K562 (cell line): Measurements from ENCODE around the gene ANO1. TPM values are rescaled to one million over a fixed set of nuclear protein-coding genes. Genes with fewer than 3 reads are reported as not detected.

Source experiments
- ATAC-seq: fragments of 200-7000 bp; cut with Tn5 transposase; 3 replicates; pipeline ENCODE4 v1.9.1; 2020; ENCODE audit warnings: moderate library complexity
- BruUV-seq: library from RNA; stranded (reverse); fragments of 400-500 nt; replicated peaks from 2 replicates; lab custom pipeline; 2021; lab: Mats Ljungman, UMichigan
- CTCF ChIA-PET: fragments of 300-600 bp; formaldehyde crosslinking; extraction: SDS; loops from one replicate; lab custom pipeline; 2021; ENCODE audit warnings: low intra/inter-chr PET ratio; lab: Yijun Ruan, JAX
- POLR2A ChIA-PET: fragments of 300-600, 350-650 bp; sonication (Branson Sonifier 250); formaldehyde crosslinking; extraction: SDS; loops from one replicate; lab custom pipeline; 2021; ENCODE audit warnings: antibody characterized with exemption, inconsistent platforms; lab: Yijun Ruan, JAX
- DNase-seq, 4 experiments: peaks; one replicate each; pipeline versions ENCODE4 v3.0.0 to v3.0.0-alpha.2; 2011 to 2018; ENCODE audit warnings: low spot score in 3 of 4, mixed read lengths in 3 of 4; ENCODE audit errors: extremely low read depth in 1 of 4
- FAIRE-seq: peaks from 2 replicates; lab custom pipeline; 2011; peaks lifted over from hg19 to GRCh38; lab: Jason Lieb, UNC
- H2AFZ ChIP-seq: 2 replicates; pipeline ENCODE4 v1.6.0; 2011; ENCODE audit warnings: low read depth, low read length, control low read depth, inconsistent platforms
- H3K27ac ChIP-seq: fragments of 200-600 bp; 3 replicates; pipeline ENCODE4 v1.8.0; 2011; ENCODE audit warnings: low read depth, mild to moderate bottlenecking, control low read depth, inconsistent platforms, low read length, moderate library complexity, mixed read lengths; ENCODE audit errors: extremely low read depth
- H3K27me3 ChIP-seq, 2 experiments: fragments of 300-600 bp in 1 of 2; 2 replicates in 1 of 2; 3 replicates in 1 of 2; pipeline versions ENCODE4 v1.6.0 to v1.8.0; 2011; ENCODE audit warnings: inconsistent platforms in 2 of 2, low read length in 2 of 2, mild to moderate bottlenecking in 1 of 2, mixed read lengths in 1 of 2, moderate library complexity in 1 of 2; ENCODE audit not compliant: control insufficient read depth in 2 of 2, insufficient read depth in 2 of 2
- H3K36me3 ChIP-seq: fragments of 300-600 bp; 3 replicates; pipeline ENCODE4 v1.8.0; 2011; ENCODE audit warnings: mild to moderate bottlenecking, low read length, inconsistent platforms; ENCODE audit not compliant: control insufficient read depth, insufficient read depth
- H3K4me1 ChIP-seq, 2 experiments: fragments of 200-600 bp in 1 of 2; replicated peaks in 1 of 2; 2 replicates in 1 of 2; 3 replicates in 1 of 2; pipeline versions ENCODE4 v1.5.1 to v1.8.0; 2011; ENCODE audit warnings: inconsistent platforms in 2 of 2, low read length in 2 of 2, mild to moderate bottlenecking in 1 of 2, mixed read lengths in 1 of 2, moderate library complexity in 1 of 2; ENCODE audit not compliant: control insufficient read depth in 2 of 2, insufficient read depth in 2 of 2
- H3K4me2 ChIP-seq: 2 replicates; pipeline ENCODE4 v1.6.1; 2011; ENCODE audit warnings: low read length, control low read depth, inconsistent platforms, mixed read lengths; ENCODE audit not compliant: insufficient read depth
- H3K4me3 ChIP-seq: fragments of 200-600 bp; sonication (generic), shearing (Covaris generic); 2 replicates; pipeline ENCODE4 v1.5.1; 2016; ENCODE audit warnings: control low read depth, inconsistent platforms
- H3K79me2 ChIP-seq: fragments of 200-600 bp; 3 replicates; pipeline ENCODE4 v1.8.0; 2011; ENCODE audit warnings: low read length, inconsistent platforms; ENCODE audit not compliant: control insufficient read depth, insufficient read depth
- H3K9ac ChIP-seq, 2 experiments: 2 replicates each; pipeline versions ENCODE4 v1.6.0 to v1.6.1; 2011; ENCODE audit warnings: low read depth in 2 of 2, low read length in 2 of 2, control low read depth in 1 of 2, inconsistent platforms in 1 of 2, mild to moderate bottlenecking in 1 of 2, mixed read lengths in 1 of 2; ENCODE audit not compliant: insufficient read depth in 1 of 2
- H3K9me1 ChIP-seq: one replicate; pipeline ENCODE4 v1.6.0; 2011; ENCODE audit warnings: inconsistent platforms, mild to moderate bottlenecking, low read length, moderate library complexity; ENCODE audit not compliant: control insufficient read depth, insufficient read depth
- H3K9me3 ChIP-seq: replicated peaks from 2 replicates; pipeline ENCODE4 v1.5.1; 2011; ENCODE audit warnings: low read depth, low read length, inconsistent platforms; ENCODE audit not compliant: control insufficient read depth, insufficient read depth
- H4K20me1 ChIP-seq: replicated peaks from 2 replicates; pipeline ENCODE4 v1.6.1; 2011; ENCODE audit warnings: low read length, inconsistent platforms, mixed read lengths; ENCODE audit not compliant: control insufficient read depth, insufficient read depth
- FOXJ3 ChIP-seq: sonication (generic); formaldehyde crosslinking; IDR thresholded peaks from 2 replicates; pipeline ENCODE4 v1.4.0; 2020; ENCODE audit warnings: mild to moderate bottlenecking, missing genetic modification reagents
- HDAC3 ChIP-seq: fragments of 450-650 bp; IDR thresholded peaks from 2 replicates; pipeline ENCODE4 v1.6.1; 2018; ENCODE audit warnings: borderline replicate concordance, mild to moderate bottlenecking, moderate library complexity; ENCODE audit not compliant: partially characterized antibody
- HDAC8 ChIP-seq: fragments of 450-650 bp; IDR thresholded peaks from 2 replicates; pipeline ENCODE4 v1.6.1; 2016; ENCODE audit warnings: mild to moderate bottlenecking, missing genetic modification characterization, moderate library complexity, missing compliant biosample characterization
- HSF4 ChIP-seq: fragments of 250-450 bp; sonication (Bioruptor Pico); IDR thresholded peaks from 2 replicates; pipeline ENCODE4 v2.1.2; 2022; ENCODE audit warnings: mild to moderate bottlenecking, moderate library complexity, borderline replicate concordance
- MCM7 ChIP-seq, 2 experiments: fragments of 450-650 bp; IDR thresholded peaks; 2 replicates each; pipeline ENCODE4 v1.6.1; 2016 to 2018
- OTX1 ChIP-seq: fragments of 450-650 bp; formaldehyde crosslinking; IDR thresholded peaks from 2 replicates; pipeline ENCODE4 v1.4.0; 2022; ENCODE audit warnings: mild to moderate bottlenecking
- PCBP1 ChIP-seq: fragments of 200-400 bp; formaldehyde crosslinking; IDR thresholded peaks from 2 replicates; pipeline ENCODE4 v1.6.1; 2018; ENCODE audit warnings: mild to moderate bottlenecking, low read depth, low read length; ENCODE audit not compliant: poor library complexity, severe bottlenecking
- PYGO2 ChIP-seq: fragments of 450-650 bp; IDR thresholded peaks from 2 replicates; pipeline ENCODE4 v1.6.1; 2016; ENCODE audit warnings: mild to moderate bottlenecking, missing genetic modification characterization, moderate library complexity, missing compliant biosample characterization
- SAFB ChIP-seq: fragments of 200-400 bp; formaldehyde crosslinking; IDR thresholded peaks from 2 replicates; pipeline ENCODE4 v1.6.1; 2017; ENCODE audit warnings: low read depth, low read length, borderline replicate concordance
- SIN3B ChIP-seq: fragments of 450-650 bp; IDR thresholded peaks from 2 replicates; pipeline ENCODE4 v1.6.1; 2017; ENCODE audit warnings: low read depth, mild to moderate bottlenecking, moderate library complexity
- SIX5 ChIP-seq, 2 experiments: IDR thresholded peaks; 2 replicates each; pipeline ENCODE4 v1.6.1; 2011; ENCODE audit warnings: low read length in 2 of 2, borderline replicate concordance in 1 of 2, low read depth in 1 of 2, mild to moderate bottlenecking in 1 of 2, moderate library complexity in 1 of 2; ENCODE audit not compliant: insufficient read depth in 1 of 2
- TAF9B ChIP-seq: fragments of 450-650 bp; IDR thresholded peaks from 2 replicates; pipeline ENCODE4 v1.6.1; 2018; ENCODE audit warnings: mild to moderate bottlenecking; ENCODE audit not compliant: partially characterized antibody
- XRCC4 ChIP-seq: IDR thresholded peaks from one replicate; pipeline ENCODE4 v1.6.1; 2011; ENCODE audit not compliant: insufficient read depth, insufficient read length; ENCODE audit errors: extremely low read depth
- ZBTB17 ChIP-seq: fragments of 450-650 bp; formaldehyde crosslinking; IDR thresholded peaks from 2 replicates; pipeline ENCODE4 v1.4.0; 2020; ENCODE audit warnings: mild to moderate bottlenecking
- ZNF224 ChIP-seq: sonication (generic); formaldehyde crosslinking; IDR thresholded peaks from 2 replicates; pipeline ENCODE4 v1.8.0; 2022; ENCODE audit warnings: mild to moderate bottlenecking, missing genetic modification reagents
- WGBS: fragments of 100-300 bp; shearing (Covaris generic); methylation state at CpG from one replicate; pipeline ENCODE4 v1.1.6; 2016; ENCODE audit warnings: low coverage, mixed read lengths; ENCODE audit not compliant: insufficient coverage; ENCODE audit errors: missing lambda C conversion rate; 5-methylcytosine and 5-hydroxymethylcytosine counted together
- in situ Hi-C: fragments of 300-500 bp; cut with MboI; formaldehyde crosslinking; loops from 4 replicates; pipeline ENCODE4 v1.15.0; 2018; ENCODE audit warnings: inconsistent platforms, mixed read lengths
- intact Hi-C: fragments of 100-400 bp; cut with micrococcal nuclease; formaldehyde crosslinking; loops from 2 replicates; pipeline ENCODE4 v1.14.2; 2022
- polyA plus RNA-seq, 8 experiments: library from polyadenylated mRNA; depleted of rRNA in 4 of 8; stranded (reverse) in 5 of 8; unstranded in 3 of 8; fragments of >200 nt; fragmentation: Nextera tagmentation in 2 of 8; fragmentation: Illumina TruSeq in 1 of 8; extraction: Ambion mirVana in 2 of 8; extraction: Trizol in 1 of 8; gene quantifications; 2 replicates each; pipeline versions ENCODE4 v1.2.1 to v1.2.3, GENCODE V29; 2011 to 2014; ENCODE audit warnings: inconsistent platforms in 1 of 8, missing spikeins in 1 of 8
- total RNA-seq, 7 experiments: library from RNA; depleted of rRNA in 6 of 7; stranded (reverse); fragments of >200 nt in 6 of 7; fragmentation: Illumina TruSeq in 2 of 7; extraction: Trizol in 2 of 7; gene quantifications; 2 replicates each; pipeline versions ENCODE4 v1.2.1 to v1.2.3, GENCODE V29; 2011 to 2021; ENCODE audit warnings: low replicate concordance in 1 of 7
- TF ChIP-seq, protein P1 (sequence below): IDR thresholded peaks from 2 replicates; pipeline ENCODE4 v1.6.1; 2014; ENCODE audit warnings: antibody characterized with exemption
- TF ChIP-seq, protein P2 (sequence below), 3 experiments: fragments of 200-800 bp in 1 of 3; fragments of 250-450 bp in 1 of 3; fragments of 450-650 bp in 1 of 3; sonication (Bioruptor Pico) in 1 of 3; sonication (Bioruptor generic) in 1 of 3; formaldehyde crosslinking in 1 of 3; IDR thresholded peaks; 2 replicates each; pipeline versions ENCODE4 v1.6.1 to v1.8.0; 2016 to 2022; ENCODE audit warnings: mild to moderate bottlenecking in 2 of 3, missing genetic modification characterization in 2 of 3, missing compliant biosample characterization in 1 of 3, moderate library complexity in 1 of 3
- TF ChIP-seq, protein P3 (sequence below): fragments of 450-650 bp; IDR thresholded peaks from 2 replicates; pipeline ENCODE4 v1.6.1; 2016; ENCODE audit warnings: low read depth, mild to moderate bottlenecking, moderate library complexity

Gene ANO1
- total and polyA plus RNA-seq, 9 of the 15 experiments (the other 6 are each of a cell fraction or from before 2014, with no cell fraction given): not detected

DNA sequence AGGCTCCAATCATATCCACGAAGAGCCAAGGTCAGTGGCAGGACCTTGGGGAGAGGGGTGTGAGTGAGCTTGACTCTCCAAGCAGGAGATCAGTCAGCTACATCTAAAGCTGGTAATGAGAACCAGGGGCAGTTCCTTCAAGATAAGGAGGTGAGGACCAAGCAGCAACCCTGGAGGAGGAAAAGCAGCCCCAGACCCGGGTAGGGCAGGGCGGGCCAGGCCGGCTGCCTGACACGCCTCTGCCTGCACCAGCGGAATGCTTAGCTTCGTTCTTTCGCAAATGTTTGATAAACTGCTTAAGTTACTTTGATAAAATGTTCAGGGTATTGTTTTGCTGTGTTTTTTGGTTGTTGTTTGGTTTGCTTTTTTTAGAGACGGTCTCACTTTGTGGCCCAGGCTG lies 106.3 kb downstream of the ANO1 start:
- no peak for DNase-seq
- FAIRE-seq: no peak
- BruUV-seq: no TSS peak
- no peaks in the 10 kb centered on the region for H3K9me1 ChIP-seq
- under 1% methylated on average over 8 of the region's 9 CpGs for WGBS
- 0 out of 3 replicates have a peak, but pooled peaks have one; percentile 28 for ATAC-seq
- no peak overlapping the region for H2AFZ ChIP-seq
- H3K4me1 ChIP-seq: peaks cover 0 to 14% of the 10 kb centered on the region in 2 experiments; a peak in 2 of 5 replicates
- intact Hi-C loops (no loop called here), in situ Hi-C loops (loop anchor here (5.0 to 10.0 kb wide), 2 partner anchors 92 to 470 kb away; no protein-coding TSS in a partner anchor)
- H4K20me1 ChIP-seq: 0 out of 2 replicates have a peak, but pooled peaks cover 9% of the 10 kb centered on the region
- no peak overlapping the region for H3K27ac ChIP-seq
- H3K9me3 ChIP-seq: no peaks in the 10 kb centered on the region
- CTCF ChIA-PET: no interaction called here
- H3K79me2 ChIP-seq: no peaks in the 10 kb centered on the region
- no peak overlapping the region for H3K4me3 ChIP-seq
- H3K9ac ChIP-seq: no peak overlapping the region
- POLR2A ChIA-PET: interaction anchor here (0.6 kb wide), 1 partner anchor 252 kb away, joined by 3 read pairs; no protein-coding TSS in a partner anchor
- no peak overlapping the region for H3K4me2 ChIP-seq
- H3K36me3 ChIP-seq: no peaks in the 10 kb centered on the region
- H3K27me3 ChIP-seq: peaks cover 37 to 82% of the 10 kb centered on the region in 2 experiments; a peak in 4 of 5 replicates
- TF ChIP-seq SIN3B (no peak), HDAC3 (no peak), HDAC8 (tag) (no peak), OTX1 (CRISPR knock-in tag) (no peak), ZNF224 (no peak), TAF9B (no peak), XRCC4 (no peak), MCM7 (IDR thresholded peaks at IDR 0.05) (no peak), PCBP1 (no peak), PYGO2 (no peak), ZBTB17 (CRISPR knock-in tag) (no peak), FOXJ3 (CRISPR knock-in tag) (no peak), SAFB (no peak), HSF4 (CRISPR knock-in tag) (no peak), SIX5 (IDR thresholded peaks at IDR 0.05; ENCODE audit: borderline replicate concordance in 1 of 2, insufficient read depth in 1 of 2, low read depth in 1 of 2, low read length in 2 of 2) (no peak)
- TF ChIP-seq, protein P1, sequence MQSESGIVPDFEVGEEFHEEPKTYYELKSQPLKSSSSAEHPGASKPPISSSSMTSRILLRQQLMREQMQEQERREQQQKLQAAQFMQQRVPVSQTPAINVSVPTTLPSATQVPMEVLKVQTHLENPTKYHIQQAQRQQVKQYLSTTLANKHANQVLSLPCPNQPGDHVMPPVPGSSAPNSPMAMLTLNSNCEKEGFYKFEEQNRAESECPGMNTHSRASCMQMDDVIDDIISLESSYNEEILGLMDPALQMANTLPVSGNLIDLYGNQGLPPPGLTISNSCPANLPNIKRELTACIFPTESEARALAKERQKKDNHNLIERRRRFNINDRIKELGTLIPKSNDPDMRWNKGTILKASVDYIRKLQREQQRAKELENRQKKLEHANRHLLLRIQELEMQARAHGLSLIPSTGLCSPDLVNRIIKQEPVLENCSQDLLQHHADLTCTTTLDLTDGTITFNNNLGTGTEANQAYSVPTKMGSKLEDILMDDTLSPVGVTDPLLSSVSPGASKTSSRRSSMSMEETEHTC: no peak
- TF ChIP-seq, protein P2, sequence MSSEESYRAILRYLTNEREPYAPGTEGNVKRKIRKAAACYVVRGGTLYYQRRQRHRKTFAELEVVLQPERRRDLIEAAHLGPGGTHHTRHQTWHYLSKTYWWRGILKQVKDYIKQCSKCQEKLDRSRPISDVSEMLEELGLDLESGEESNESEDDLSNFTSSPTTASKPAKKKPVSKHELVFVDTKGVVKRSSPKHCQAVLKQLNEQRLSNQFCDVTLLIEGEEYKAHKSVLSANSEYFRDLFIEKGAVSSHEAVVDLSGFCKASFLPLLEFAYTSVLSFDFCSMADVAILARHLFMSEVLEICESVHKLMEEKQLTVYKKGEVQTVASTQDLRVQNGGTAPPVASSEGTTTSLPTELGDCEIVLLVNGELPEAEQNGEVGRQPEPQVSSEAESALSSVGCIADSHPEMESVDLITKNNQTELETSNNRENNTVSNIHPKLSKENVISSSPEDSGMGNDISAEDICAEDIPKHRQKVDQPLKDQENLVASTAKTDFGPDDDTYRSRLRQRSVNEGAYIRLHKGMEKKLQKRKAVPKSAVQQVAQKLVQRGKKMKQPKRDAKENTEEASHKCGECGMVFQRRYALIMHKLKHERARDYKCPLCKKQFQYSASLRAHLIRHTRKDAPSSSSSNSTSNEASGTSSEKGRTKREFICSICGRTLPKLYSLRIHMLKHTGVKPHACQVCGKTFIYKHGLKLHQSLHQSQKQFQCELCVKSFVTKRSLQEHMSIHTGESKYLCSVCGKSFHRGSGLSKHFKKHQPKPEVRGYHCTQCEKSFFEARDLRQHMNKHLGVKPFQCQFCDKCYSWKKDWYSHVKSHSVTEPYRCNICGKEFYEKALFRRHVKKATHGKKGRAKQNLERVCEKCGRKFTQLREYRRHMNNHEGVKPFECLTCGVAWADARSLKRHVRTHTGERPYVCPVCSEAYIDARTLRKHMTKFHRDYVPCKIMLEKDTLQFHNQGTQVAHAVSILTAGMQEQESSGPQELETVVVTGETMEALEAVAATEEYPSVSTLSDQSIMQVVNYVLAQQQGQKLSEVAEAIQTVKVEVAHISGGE (CRISPR knock-in tag; IDR thresholded peaks at IDR 0.05): no peak
- TF ChIP-seq, protein P3, sequence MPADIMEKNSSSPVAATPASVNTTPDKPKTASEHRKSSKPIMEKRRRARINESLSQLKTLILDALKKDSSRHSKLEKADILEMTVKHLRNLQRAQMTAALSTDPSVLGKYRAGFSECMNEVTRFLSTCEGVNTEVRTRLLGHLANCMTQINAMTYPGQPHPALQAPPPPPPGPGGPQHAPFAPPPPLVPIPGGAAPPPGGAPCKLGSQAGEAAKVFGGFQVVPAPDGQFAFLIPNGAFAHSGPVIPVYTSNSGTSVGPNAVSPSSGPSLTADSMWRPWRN: no peak
